A549 (cell line): ENCODE data around the gene MCOLN1. TPM values are rescaled to one million over a fixed set of nuclear protein-coding genes. Genes with fewer than 3 reads are reported as not detected.

Source experiments
- ATAC-seq, 2 experiments: fragments of 200-7000 bp in 1 of 2; fragments of >200 bp in 1 of 2; cut with Nextera tagmentation in 1 of 2; cut with Tn5 transposase in 1 of 2; 3 replicates each; pipeline versions ENCODE4 v1.8.0 to v1.9.1; 2018 to 2020; ENCODE audit warnings: mild to moderate bottlenecking in 1 of 2, moderate library complexity in 1 of 2
- CTCF ChIA-PET: fragments of 300-600 bp; sonication (Branson Sonifier 250); formaldehyde crosslinking; extraction: SDS; loops from one replicate; lab custom pipeline; 2021; ENCODE audit warnings: antibody characterized with exemption, inconsistent platforms; lab: Yijun Ruan, JAX
- POLR2A ChIA-PET: fragments of 350-600 bp; formaldehyde crosslinking; extraction: SDS; loops from one replicate; lab custom pipeline; 2021; ENCODE audit warnings: antibody characterized with exemption, inconsistent platforms; lab: Yijun Ruan, JAX
- DNase-seq, 2 experiments: peaks; one replicate each; pipeline versions ENCODE4 v3.0.0 to v3.0.0-alpha.2; 2011 to 2016; ENCODE audit warnings: low read depth in 1 of 2, low spot score in 1 of 2
- FAIRE-seq: peaks from 2 replicates; lab custom pipeline; 2011; peaks lifted over from hg19 to GRCh38; lab: Jason Lieb, UNC
- H3K27ac ChIP-seq, 2 experiments: fragments of >200 bp; sonication (Bioruptor Twin); formaldehyde crosslinking; 3 replicates each; pipeline ENCODE4 v1.5.1; 2016 to 2017
- H3K4me1 ChIP-seq: fragments of >200 bp; sonication (Bioruptor Twin); formaldehyde crosslinking; 3 replicates; pipeline ENCODE4 v1.6.1; 2016
- H3K4me2 ChIP-seq: fragments of >200 bp; sonication (Bioruptor Twin); formaldehyde crosslinking; 3 replicates; pipeline ENCODE4 v1.6.1; 2016
- H3K4me3 ChIP-seq: fragments of >200 bp; sonication (Bioruptor Twin); formaldehyde crosslinking; 3 replicates; pipeline ENCODE4 v1.5.1; 2016
- H3K9me3 ChIP-seq: fragments of >200 bp; sonication (Bioruptor Twin); formaldehyde crosslinking; 3 replicates; pipeline ENCODE4 v1.6.1; 2016
- CBX2 ChIP-seq: fragments of 200-600 bp; sonication (generic); IDR thresholded peaks from 2 replicates; pipeline ENCODE4 v1.6.1; 2016; ENCODE audit warnings: low read depth, mild to moderate bottlenecking, borderline replicate concordance
- CBX8 ChIP-seq: fragments of 200-600 bp; sonication (generic); IDR thresholded peaks from 2 replicates; pipeline ENCODE4 v1.6.1; 2016
- CEBPB ChIP-seq, 2 experiments: fragments of >200 bp in 1 of 2; sonication (Bioruptor Twin) in 1 of 2; formaldehyde crosslinking in 1 of 2; IDR thresholded peaks; 2 replicates each; pipeline ENCODE4 v1.6.1; 2012 to 2016
- CTCF ChIP-seq: fragments of >200 bp; sonication (Bioruptor Twin); formaldehyde crosslinking; IDR thresholded peaks from 3 replicates; pipeline ENCODE4 v1.5.1; 2016
- EHF ChIP-seq: fragments of 250-450 bp; sonication (Bioruptor Pico); IDR thresholded peaks from 2 replicates; pipeline ENCODE4 v1.5.0; 2020; ENCODE audit warnings: mild to moderate bottlenecking
- ESRRA ChIP-seq: fragments of 150-350 bp; IDR thresholded peaks from 2 replicates; pipeline ENCODE4 v1.6.1; 2014; ENCODE audit warnings: mild to moderate bottlenecking, low read length, borderline replicate concordance
- FOSL2 ChIP-seq, 2 experiments: fragments of 450-650 bp in 1 of 2; fragments of >200 bp in 1 of 2; sonication (Bioruptor Twin) in 1 of 2; formaldehyde crosslinking; IDR thresholded peaks; 2 replicates each; pipeline versions ENCODE4 v1.5.0 to v1.6.1; 2016 to 2020; ENCODE audit warnings: mild to moderate bottlenecking in 1 of 2, moderate library complexity in 1 of 2
- HOXB13 ChIP-seq: fragments of 250-450 bp; sonication (Bioruptor Pico); IDR thresholded peaks from 2 replicates; pipeline ENCODE4 v1.5.0; 2020; ENCODE audit warnings: low read depth, mild to moderate bottlenecking, moderate library complexity
- HOXB5 ChIP-seq: fragments of 250-450 bp; sonication (Bioruptor Pico); IDR thresholded peaks from 2 replicates; pipeline ENCODE4 v1.5.0; 2020; ENCODE audit warnings: mild to moderate bottlenecking, moderate library complexity
- MAFK ChIP-seq: fragments of 450-650 bp; IDR thresholded peaks from 2 replicates; pipeline ENCODE4 v1.6.1; 2014; ENCODE audit not compliant: partially characterized antibody
- NFE2L2 ChIP-seq: fragments of 150-350 bp; conservative IDR thresholded peaks from 2 replicates; pipeline ENCODE4 v1.6.1; 2014; ENCODE audit warnings: low read length
- NPAS2 ChIP-seq: fragments of 250-450 bp; sonication (Bioruptor Pico); IDR thresholded peaks from 2 replicates; pipeline ENCODE4 v1.8.0; 2022; ENCODE audit warnings: mild to moderate bottlenecking, moderate library complexity, borderline replicate concordance
- RARB ChIP-seq: fragments of 250-450 bp; sonication (Bioruptor Pico); IDR thresholded peaks from 2 replicates; pipeline ENCODE4 v1.8.0; 2021; ENCODE audit warnings: mild to moderate bottlenecking, moderate library complexity
- REST ChIP-seq: fragments of 200-600 bp; sonication (generic); IDR thresholded peaks from 2 replicates; pipeline ENCODE4 v1.6.1; 2016; ENCODE audit warnings: antibody characterized with exemption, mild to moderate bottlenecking, moderate library complexity
- SREBF2 ChIP-seq: fragments of 450-650 bp; IDR thresholded peaks from 2 replicates; pipeline ENCODE4 v1.6.1; 2014; ENCODE audit warnings: mild to moderate bottlenecking, moderate library complexity
- TFCP2L1 ChIP-seq: fragments of 250-450 bp; sonication (Bioruptor Pico); IDR thresholded peaks from 2 replicates; pipeline ENCODE4 v1.5.0; 2021; ENCODE audit warnings: mild to moderate bottlenecking
- ZFP36 ChIP-seq: fragments of 450-650 bp; IDR thresholded peaks from 2 replicates; pipeline ENCODE4 v1.6.1; 2014; ENCODE audit warnings: borderline replicate concordance; ENCODE audit not compliant: partially characterized antibody
- ZNF302 ChIP-seq: fragments of 250-450 bp; sonication (Bioruptor Pico); IDR thresholded peaks from 2 replicates; pipeline ENCODE4 v1.9.0; 2021; ENCODE audit warnings: inconsistent platforms, mild to moderate bottlenecking, moderate library complexity
- ZSCAN20 ChIP-seq: fragments of 250-450 bp; sonication (Bioruptor Pico); IDR thresholded peaks from 2 replicates; pipeline ENCODE4 v1.8.0; 2022; ENCODE audit warnings: mild to moderate bottlenecking, moderate library complexity
- WGBS: methylation state at CpG from one replicate; pipeline ENCODE4 v1.1.6; 2017; ENCODE audit errors: missing lambda C conversion rate; 5-methylcytosine and 5-hydroxymethylcytosine counted together
- polyA plus RNA-seq, 4 experiments: library from polyadenylated mRNA; depleted of rRNA in 3 of 4; stranded (reverse); fragments of >200 nt; fragmentation: RNase III in 1 of 4; extraction: RNeasy Plus Mini Kit Qiagen cat#74134 plus additional on column Dnase treatment in 1 of 4; gene quantifications; 2 replicates in 3 of 4; 3 replicates in 1 of 4; pipeline ENCODE4 v1.2.3, GENCODE V29; 2011 to 2017
- TF ChIP-seq, protein P1 (sequence below): IDR thresholded peaks from 2 replicates; pipeline ENCODE4 v1.6.1; 2012
- TF ChIP-seq, protein P2 (sequence below): IDR thresholded peaks from 2 replicates; pipeline ENCODE4 v1.6.1; 2012; ENCODE audit warnings: low read depth, borderline replicate concordance

MCOLN1 gene
- polyA plus RNA-seq, 2 of the 4 experiments (the other 2 are of a cell fraction), result 13.1 to 13.4 TPM

GRCh38 chr19:7528192-7528519 lies 5.7 kb downstream of the MCOLN1 start:
- no peak for DNase-seq
- peaks cover 7% of the 10 kb centered on the region; the same call in 2 of the 3 replicates for H3K4me1 ChIP-seq
- H3K4me2 ChIP-seq, result no peak overlapping the region
- no peak for FAIRE-seq
- ChIA-PET POLR2A (no interaction called here), CTCF (interaction anchor here (1.4 kb wide), 1 partner anchor 40 kb away, joined by 3 read pairs; no protein-coding TSS in a partner anchor)
- no peak overlapping the region for H3K4me3 ChIP-seq
- TF ChIP-seq NPAS2, result no peak
- TF ChIP-seq ESRRA, result no peak
- no peak for TF ChIP-seq SREBF2
- TF ChIP-seq ZSCAN20, result no peak
- TF ChIP-seq ZFP36, result no peak
- TF ChIP-seq MAFK, result no peak
- no peak for TF ChIP-seq CBX2
- TF ChIP-seq RARB, result no peak
- no peak for TF ChIP-seq HOXB13 (CRISPR knock-in tag)
- ATAC-seq, result no peak
- H3K9me3 ChIP-seq, result no peaks in the 10 kb centered on the region
- WGBS, result 86% methylated on average over 2 of the region's 7 CpGs
- H3K27ac ChIP-seq, result no peak overlapping the region

- FAIRE-seq, result no peak
- Histone ChIP-seq H3K4me3 (no peak overlapping the region), H3K9me3 (no peaks in the 10 kb centered on the region), H3K4me1 (peaks cover 6% of the 10 kb centered on the region; the same call in 2 of the 3 replicates), H3K4me2 (no peak overlapping the region), H3K27ac (no peak overlapping the region)
- POLR2A ChIA-PET, result no interaction called here
- 90% methylated on average over 24 of the region's 32 CpGs for WGBS
- DNase-seq, result no peak
- no peak for TF ChIP-seq ZFP36
- no peak for TF ChIP-seq NPAS2
- TF ChIP-seq ZSCAN20, result no peak
- TF ChIP-seq RARB, result no peak
- TF ChIP-seq, protein P1, sequence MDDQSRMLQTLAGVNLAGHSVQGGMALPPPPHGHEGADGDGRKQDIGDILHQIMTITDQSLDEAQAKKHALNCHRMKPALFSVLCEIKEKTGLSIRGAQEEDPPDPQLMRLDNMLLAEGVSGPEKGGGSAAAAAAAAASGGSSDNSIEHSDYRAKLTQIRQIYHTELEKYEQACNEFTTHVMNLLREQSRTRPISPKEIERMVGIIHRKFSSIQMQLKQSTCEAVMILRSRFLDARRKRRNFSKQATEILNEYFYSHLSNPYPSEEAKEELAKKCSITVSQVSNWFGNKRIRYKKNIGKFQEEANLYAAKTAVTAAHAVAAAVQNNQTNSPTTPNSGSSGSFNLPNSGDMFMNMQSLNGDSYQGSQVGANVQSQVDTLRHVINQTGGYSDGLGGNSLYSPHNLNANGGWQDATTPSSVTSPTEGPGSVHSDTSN, result no peak
- TF ChIP-seq CTCF, result no peak
- no peak for TF ChIP-seq TFCP2L1
- no peak for TF ChIP-seq HOXB5 (CRISPR knock-in tag)
- no peak for TF ChIP-seq REST
- TF ChIP-seq CEBPB (IDR thresholded peaks at IDR 0.05), result no peak
- TF ChIP-seq CBX8, result no peak
- no peak for TF ChIP-seq EHF (CRISPR knock-in tag)
- TF ChIP-seq, protein P2, sequence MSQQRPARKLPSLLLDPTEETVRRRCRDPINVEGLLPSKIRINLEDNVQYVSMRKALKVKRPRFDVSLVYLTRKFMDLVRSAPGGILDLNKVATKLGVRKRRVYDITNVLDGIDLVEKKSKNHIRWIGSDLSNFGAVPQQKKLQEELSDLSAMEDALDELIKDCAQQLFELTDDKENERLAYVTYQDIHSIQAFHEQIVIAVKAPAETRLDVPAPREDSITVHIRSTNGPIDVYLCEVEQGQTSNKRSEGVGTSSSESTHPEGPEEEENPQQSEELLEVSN, result no peak
- no peak for TF ChIP-seq FOSL2 (IDR thresholded peaks at IDR 0.05)
- no peak for TF ChIP-seq FOSL2 (CRISPR knock-in tag; IDR thresholded peaks at IDR 0.05)
- no peak for TF ChIP-seq NFE2L2
- TF ChIP-seq ZNF302 (CRISPR knock-in tag), result no peak
- TF ChIP-seq MAFK, result no peak
- CTCF ChIA-PET, result no interaction called here
- no peak for ATAC-seq
These were observed 6.3 kb downstream of the MCOLN1 start for GRCh38 chr19:7528522-7529245.
